CD14-positive monocyte (primary cell): ENCODE data around the gene WWOX. TPM values are rescaled to one million over a fixed set of nuclear protein-coding genes. Genes with fewer than 3 reads are reported as not detected.

Experiments used
- DNase-seq, 3 donors: peaks; one replicate each; pipeline ENCODE4 v3.0.0-alpha.2; 2011 to 2022
- H2AFZ ChIP-seq: 2 replicates; pipeline ENCODE4 v1.6.0; 2012; ENCODE audit warnings: mild to moderate bottlenecking, low read depth, low read length, inconsistent platforms; ENCODE audit not compliant: insufficient read depth, poor library complexity, severe bottlenecking
- H3K27ac ChIP-seq, 2 donors: 1 replicate in 1 of 2; 2 replicates in 1 of 2; pipeline ENCODE4 v1.5.1; 2012 to 2013; ENCODE audit warnings: low read length in 2 of 2, control low read depth in 1 of 2, inconsistent platforms in 1 of 2, low read depth in 1 of 2, mild to moderate bottlenecking in 1 of 2
- H3K27me3 ChIP-seq, 2 donors: one replicate each; pipeline versions ENCODE4 v1.6.0 to v1.6.1; 2011 to 2013; ENCODE audit warnings: low read length in 2 of 2; ENCODE audit not compliant: control insufficient read depth in 2 of 2, insufficient read depth in 2 of 2
- H3K36me3 ChIP-seq, 2 donors: replicated peaks in 1 of 2; 1 replicate in 1 of 2; 2 replicates in 1 of 2; pipeline versions ENCODE4 v1.5.1 to v1.6.1; 2012 to 2013; ENCODE audit warnings: low read length in 2 of 2, control low read depth in 1 of 2, inconsistent platforms in 1 of 2, mild to moderate bottlenecking in 1 of 2; ENCODE audit not compliant: insufficient read depth in 2 of 2, control insufficient read depth in 1 of 2
- H3K4me1 ChIP-seq, 2 donors: 1 replicate in 1 of 2; 2 replicates in 1 of 2; pipeline versions ENCODE4 v1.5.1 to v1.6.1; 2012 to 2013; ENCODE audit warnings: low read length in 2 of 2, control low read depth in 1 of 2, inconsistent platforms in 1 of 2, mild to moderate bottlenecking in 1 of 2, moderate library complexity in 1 of 2; ENCODE audit not compliant: insufficient read depth in 2 of 2, control insufficient read depth in 1 of 2
- H3K4me2 ChIP-seq: replicated peaks from 2 replicates; pipeline ENCODE3; 2012; ENCODE audit warnings: low read length, moderate library complexity, mild to moderate bottlenecking; ENCODE audit not compliant: poor library complexity, severe bottlenecking; ENCODE audit errors: extremely low read depth
- H3K4me3 ChIP-seq, 3 experiments: fragments of 200-600 bp in 1 of 3; sonication (generic) in 1 of 3; replicated peaks in 1 of 3; 1 replicate in 2 of 3; 2 replicates in 1 of 3; pipeline ENCODE4 v1.5.1; 2011 to 2013; ENCODE audit warnings: low read length in 3 of 3, mild to moderate bottlenecking in 3 of 3, control low read depth in 2 of 3, low read depth in 2 of 3, inconsistent platforms in 1 of 3, moderate library complexity in 1 of 3
- H3K79me2 ChIP-seq: 2 replicates; pipeline ENCODE4 v1.6.0; 2012; ENCODE audit warnings: mild to moderate bottlenecking, control low read depth, inconsistent platforms, low read length, moderate library complexity; ENCODE audit not compliant: insufficient read depth
- H3K9ac ChIP-seq: 2 replicates; pipeline ENCODE4 v1.6.0; 2017; ENCODE audit warnings: low read length, mild to moderate bottlenecking; ENCODE audit not compliant: insufficient read depth, poor library complexity, severe bottlenecking
- H3K9me3 ChIP-seq, 2 donors: replicated peaks in 1 of 2; 1 replicate in 1 of 2; 2 replicates in 1 of 2; pipeline versions ENCODE4 v1.5.1 to v1.6.1; 2012 to 2013; ENCODE audit warnings: low read length in 2 of 2, control low read depth in 1 of 2; ENCODE audit not compliant: control insufficient read depth in 1 of 2, insufficient read depth in 1 of 2
- H4K20me1 ChIP-seq: 2 replicates; pipeline ENCODE4 v1.6.0; 2012; ENCODE audit warnings: mild to moderate bottlenecking, low read length, control low read depth, moderate library complexity; ENCODE audit not compliant: insufficient read depth
- H3K27ac Mint-ChIP-seq, 7 donors: one replicate each; pipeline ENCODE4 v1.8.0; 2020; ENCODE audit warnings: mild to moderate bottlenecking in 7 of 7, mixed read lengths in 7 of 7, moderate library complexity in 6 of 7, inconsistent platforms in 2 of 7
- H3K27me3 Mint-ChIP-seq, 3 donors: one replicate each; pipeline ENCODE4 v1.8.0; 2021 to 2022; ENCODE audit warnings: low read depth in 3 of 3, mild to moderate bottlenecking in 3 of 3, mixed read lengths in 3 of 3, moderate library complexity in 3 of 3, inconsistent platforms in 1 of 3
- H3K36me3 Mint-ChIP-seq, 2 donors: one replicate each; pipeline ENCODE4 v1.8.0; 2020; ENCODE audit warnings: mixed read lengths in 2 of 2, inconsistent platforms in 1 of 2, mild to moderate bottlenecking in 1 of 2
- H3K4me1 Mint-ChIP-seq: one replicate; pipeline ENCODE4 v1.8.0; 2020; ENCODE audit warnings: mild to moderate bottlenecking, mixed read lengths
- H3K4me3 Mint-ChIP-seq, 2 donors: one replicate each; pipeline ENCODE4 v1.8.0; 2020; ENCODE audit warnings: mild to moderate bottlenecking in 2 of 2, mixed read lengths in 2 of 2, moderate library complexity in 1 of 2
- H3K9me3 Mint-ChIP-seq, 7 donors: one replicate each; pipeline ENCODE4 v1.8.0; 2020 to 2022; ENCODE audit warnings: mixed read lengths in 7 of 7, mild to moderate bottlenecking in 6 of 7, moderate library complexity in 6 of 7, inconsistent platforms in 2 of 7
- CTCF ChIP-seq: fragments of 200-600 bp; IDR thresholded peaks from one replicate; pipeline ENCODE4 v1.8.0; 2022; ENCODE audit warnings: antibody characterized with exemption, mild to moderate bottlenecking
- WGBS: methylation state at CpG from one replicate; pipeline ENCODE4 v1.1.5; 2013; ENCODE audit warnings: missing lambda C conversion rate; ENCODE audit not compliant: insufficient coverage; 5-methylcytosine and 5-hydroxymethylcytosine counted together
- intact Hi-C, 2 donors: fragments of 100-400 bp; cut with micrococcal nuclease; formaldehyde crosslinking; loops; one replicate each; pipeline versions ENCODE4 v1.15.0 to v1.15.1; 2023
- polyA plus RNA-seq, 3 donors: library from polyadenylated mRNA; depleted of rRNA in 1 of 3; unstranded in 2 of 3; stranded (reverse) in 1 of 3; fragments of 300-500 nt in 2 of 3; fragments of >200 nt in 1 of 3; fragmentation: Illumina TruSeq in 2 of 3; gene quantifications; 1 replicate in 2 of 3; 2 replicates in 1 of 3; pipeline ENCODE4 v1.2.3, GENCODE V29; 2012 to 2021

The WWOX gene
- polyA plus RNA-seq, 3 donors = 4.0 to 7.0 (median 6.3) TPM

GRCh38 chr16:78738557-78738956 is 639.1 kb downstream of the WWOX start:
- Mint-ChIP-seq H3K4me3 (no peak overlapping the region), H3K9me3 (peaks cover 0 to 3% (median 0%) of the 10 kb centered on the region in 7 donors), H3K27ac (no peak overlapping the region), H3K27me3 (peaks cover 0 to 6% (median 0%) of the 10 kb centered on the region in 3 donors), H3K36me3 (no peaks in the 10 kb centered on the region), H3K4me1 (peaks cover 10% of the 10 kb centered on the region)
- H3K9me3 ChIP-seq = no peaks in the 10 kb centered on the region
- H2AFZ ChIP-seq = no peak overlapping the region
- H3K27ac ChIP-seq = no peak overlapping the region
- no peaks in the 10 kb centered on the region for H3K36me3 ChIP-seq
- no peak for TF ChIP-seq CTCF
- no peak overlapping the region for H3K4me2 ChIP-seq
- no peak for DNase-seq
- WGBS = 100% methylated on average over 1 of the region's 5 CpGs
- H3K79me2 ChIP-seq = no peaks in the 10 kb centered on the region
- H3K27me3 ChIP-seq = no peaks in the 10 kb centered on the region
- no peaks in the 10 kb centered on the region for H4K20me1 ChIP-seq
- H3K4me1 ChIP-seq = peaks cover 10 to 12% of the 10 kb centered on the region in 2 donors
- no peak overlapping the region for H3K9ac ChIP-seq
- intact Hi-C loops = no loop called here
- H3K4me3 ChIP-seq = no peak overlapping the region

- TF ChIP-seq CTCF = no peak
- Mint-ChIP-seq H3K27me3 (peaks cover 0 to 2% (median 0%) of the 10 kb centered on the region in 3 donors), H3K9me3 (peaks cover 0 to 3% (median 0%) of the 10 kb centered on the region in 7 donors), H3K27ac (peak overlapping the region in 1 of 7 donors; percentile 0), H3K4me1 (peaks cover 10% of the 10 kb centered on the region), H3K36me3 (no peaks in the 10 kb centered on the region), H3K4me3 (no peak overlapping the region)
- Histone ChIP-seq H3K4me2 (no peak overlapping the region), H3K36me3 (no peaks in the 10 kb centered on the region), H4K20me1 (no peaks in the 10 kb centered on the region), H2AFZ (no peak overlapping the region), H3K4me3 (no peak overlapping the region), H3K9ac (no peak overlapping the region), H3K79me2 (no peaks in the 10 kb centered on the region), H3K4me1 (peaks cover 10 to 12% of the 10 kb centered on the region in 2 donors), H3K9me3 (no peaks in the 10 kb centered on the region), H3K27ac (no peak overlapping the region), H3K27me3 (no peaks in the 10 kb centered on the region)
- DNase-seq = no peak
- 95% methylated on average over 12 of the region's 12 CpGs for WGBS
- intact Hi-C loops = no loop called here
Measured at GRCh38 chr16:78740269-78740668, 640.8 kb downstream of the WWOX start.
